ENCODE measurements around the gene DNAI1. TPM values are rescaled to one million over a fixed set of nuclear protein-coding genes. Genes with fewer than 3 reads are reported as not detected.
A peak's percentile ranks its signal among the peaks of the same experiment; 100 is the strongest.

Gene DNAI1
- total RNA-seq, 1 donor from 2014 or later: not detected

GRCh38 chr9:34485822-34486221, 27.2 kb downstream of the DNAI1 start:
- no peak for DNase-seq (ENCODE audit: extremely low read depth, low read depth, low spot score)

- DNase-seq (ENCODE audit: extremely low read depth, low read depth, low spot score): no peak
Measured at GRCh38 chr9:34486572-34486971, 28.0 kb downstream of the DNAI1 start.

GRCh38 chr9:34490360-34490759, 31.8 kb downstream of the DNAI1 start:
- DNase-seq (ENCODE audit: extremely low read depth, low read depth, low spot score): no peak

GRCh38 chr9:34490760-34491159, 32.2 kb downstream of the DNAI1 start:
- no peak for DNase-seq (ENCODE audit: extremely low read depth, low read depth, low spot score)

- no peak for DNase-seq (ENCODE audit: extremely low read depth, low read depth, low spot score)
Measured at GRCh38 chr9:34491596-34491995, 33.0 kb downstream of the DNAI1 start.

- DNase-seq (ENCODE audit: extremely low read depth, low read depth, low spot score): no peak
Measured at GRCh38 chr9:34492051-34492450, 33.4 kb downstream of the DNAI1 start.

- no peak for DNase-seq (ENCODE audit: extremely low read depth, low read depth, low spot score)
Measured at GRCh38 chr9:34493972-34494535, 35.4 kb downstream of the DNAI1 start.

GRCh38 chr9:34496149-34496712, 37.6 kb downstream of the DNAI1 start:
- DNase-seq (ENCODE audit: extremely low read depth, low read depth, low spot score): peak; percentile 95

- DNase-seq (ENCODE audit: extremely low read depth, low read depth, low spot score): no peak
Measured at GRCh38 chr9:34498553-34498952, 39.9 kb downstream of the DNAI1 start.

GRCh38 chr9:34499076-34499475, 40.5 kb downstream of the DNAI1 start:
- DNase-seq (ENCODE audit: extremely low read depth, low read depth, low spot score): no peak

- no peak for DNase-seq (ENCODE audit: extremely low read depth, low read depth, low spot score)
Measured at GRCh38 chr9:34500623-34501267, 42.1 kb downstream of the DNAI1 start.

- DNase-seq (ENCODE audit: extremely low read depth, low read depth, low spot score): no peak
Measured at GRCh38 chr9:34501372-34501771, 42.8 kb downstream of the DNAI1 start.

- no peak for DNase-seq (ENCODE audit: extremely low read depth, low read depth, low spot score)
Measured at GRCh38 chr9:34501889-34502425, 43.4 kb downstream of the DNAI1 start.

GRCh38 chr9:34502471-34502870, 43.9 kb downstream of the DNAI1 start:
- DNase-seq (ENCODE audit: extremely low read depth, low read depth, low spot score): no peak

- DNase-seq (ENCODE audit: extremely low read depth, low read depth, low spot score): no peak
Measured at GRCh38 chr9:34502891-34503290, 44.3 kb downstream of the DNAI1 start.

- DNase-seq (ENCODE audit: extremely low read depth, low read depth, low spot score): no peak
Measured at GRCh38 chr9:34503406-34503805, 44.8 kb downstream of the DNAI1 start.

GRCh38 chr9:34505370-34506120, 46.9 kb downstream of the DNAI1 start:
- no peak for DNase-seq (ENCODE audit: extremely low read depth, low read depth, low spot score)

GRCh38 chr9:34506623-34507022, 48.0 kb downstream of the DNAI1 start:
- no peak for DNase-seq (ENCODE audit: extremely low read depth, low read depth, low spot score)

GRCh38 chr9:34507556-34507955, 49.0 kb downstream of the DNAI1 start:
- no peak for DNase-seq (ENCODE audit: extremely low read depth, low read depth, low spot score)

- no peak for DNase-seq (ENCODE audit: extremely low read depth, low read depth, low spot score)
Measured at GRCh38 chr9:34507966-34508365, 49.4 kb downstream of the DNAI1 start.

GRCh38 chr9:34508463-34508862, 49.9 kb downstream of the DNAI1 start:
- no peak for DNase-seq (ENCODE audit: extremely low read depth, low read depth, low spot score)
